ENCODE data around the gene MARK3. TPM values are rescaled to one million over a fixed set of nuclear protein-coding genes. Genes with fewer than 3 reads are reported as not detected.

MARK3 gene
- total RNA-seq, 1 donor from 2014 or later: 84.2 TPM

DNA sequence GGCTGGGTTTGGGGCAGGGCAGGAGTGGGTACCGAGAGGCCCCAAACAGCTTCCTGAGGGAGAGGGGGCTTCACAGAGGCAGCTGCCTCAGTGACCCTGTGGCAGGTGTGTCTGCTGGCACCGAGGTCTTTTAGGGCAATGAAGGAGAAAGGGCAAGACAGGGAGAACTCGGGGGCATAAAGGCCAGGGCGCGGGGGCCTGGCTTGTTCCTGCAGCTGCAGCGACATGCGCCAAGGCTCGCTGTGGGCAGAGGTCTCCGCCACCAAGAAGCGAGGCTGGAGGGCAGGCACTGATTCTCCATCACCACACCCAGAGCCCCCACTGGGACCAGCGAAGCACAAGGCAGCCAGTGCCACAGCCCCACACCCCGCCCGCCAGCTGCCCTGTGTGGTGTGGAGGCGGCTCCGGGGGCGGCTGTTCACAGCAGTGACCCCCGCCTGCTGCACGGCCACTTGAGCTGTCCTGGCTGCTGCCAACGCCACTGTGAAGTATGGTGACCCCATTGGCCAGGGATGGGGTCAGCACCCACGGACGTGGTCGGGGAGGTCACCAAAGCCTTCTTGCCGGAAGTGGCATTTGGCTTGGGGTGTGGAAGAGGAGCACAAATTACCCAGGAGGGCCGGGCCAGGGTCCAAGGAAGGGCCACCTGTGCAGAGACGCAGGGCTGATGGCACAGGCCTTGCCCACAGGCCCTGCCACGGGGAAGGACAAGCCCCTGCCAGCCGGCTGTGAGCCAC, 160.9 kb downstream of the MARK3 start:
- Mint-ChIP-seq H3K4me1 (ENCODE audit: unreplicated experiment) (peaks cover 32% of the 10 kb centered on the region), H3K27me3 (ENCODE audit: unreplicated experiment) (no peaks in the 10 kb centered on the region), H3K27ac (ENCODE audit: unreplicated experiment) (no peak overlapping the region), H3K36me3 (ENCODE audit: unreplicated experiment) (no peaks in the 10 kb centered on the region), H3K4me3 (ENCODE audit: unreplicated experiment) (no peak overlapping the region), H3K9me3 (ENCODE audit: unreplicated experiment) (no peaks in the 10 kb centered on the region)
- no peak for DNase-seq (ENCODE audit: extremely low spot score, unreplicated experiment)
- TF ChIP-seq, protein P1, sequence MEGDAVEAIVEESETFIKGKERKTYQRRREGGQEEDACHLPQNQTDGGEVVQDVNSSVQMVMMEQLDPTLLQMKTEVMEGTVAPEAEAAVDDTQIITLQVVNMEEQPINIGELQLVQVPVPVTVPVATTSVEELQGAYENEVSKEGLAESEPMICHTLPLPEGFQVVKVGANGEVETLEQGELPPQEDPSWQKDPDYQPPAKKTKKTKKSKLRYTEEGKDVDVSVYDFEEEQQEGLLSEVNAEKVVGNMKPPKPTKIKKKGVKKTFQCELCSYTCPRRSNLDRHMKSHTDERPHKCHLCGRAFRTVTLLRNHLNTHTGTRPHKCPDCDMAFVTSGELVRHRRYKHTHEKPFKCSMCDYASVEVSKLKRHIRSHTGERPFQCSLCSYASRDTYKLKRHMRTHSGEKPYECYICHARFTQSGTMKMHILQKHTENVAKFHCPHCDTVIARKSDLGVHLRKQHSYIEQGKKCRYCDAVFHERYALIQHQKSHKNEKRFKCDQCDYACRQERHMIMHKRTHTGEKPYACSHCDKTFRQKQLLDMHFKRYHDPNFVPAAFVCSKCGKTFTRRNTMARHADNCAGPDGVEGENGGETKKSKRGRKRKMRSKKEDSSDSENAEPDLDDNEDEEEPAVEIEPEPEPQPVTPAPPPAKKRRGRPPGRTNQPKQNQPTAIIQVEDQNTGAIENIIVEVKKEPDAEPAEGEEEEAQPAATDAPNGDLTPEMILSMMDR (IDR thresholded peaks at IDR 0.05): no peak

DNA sequence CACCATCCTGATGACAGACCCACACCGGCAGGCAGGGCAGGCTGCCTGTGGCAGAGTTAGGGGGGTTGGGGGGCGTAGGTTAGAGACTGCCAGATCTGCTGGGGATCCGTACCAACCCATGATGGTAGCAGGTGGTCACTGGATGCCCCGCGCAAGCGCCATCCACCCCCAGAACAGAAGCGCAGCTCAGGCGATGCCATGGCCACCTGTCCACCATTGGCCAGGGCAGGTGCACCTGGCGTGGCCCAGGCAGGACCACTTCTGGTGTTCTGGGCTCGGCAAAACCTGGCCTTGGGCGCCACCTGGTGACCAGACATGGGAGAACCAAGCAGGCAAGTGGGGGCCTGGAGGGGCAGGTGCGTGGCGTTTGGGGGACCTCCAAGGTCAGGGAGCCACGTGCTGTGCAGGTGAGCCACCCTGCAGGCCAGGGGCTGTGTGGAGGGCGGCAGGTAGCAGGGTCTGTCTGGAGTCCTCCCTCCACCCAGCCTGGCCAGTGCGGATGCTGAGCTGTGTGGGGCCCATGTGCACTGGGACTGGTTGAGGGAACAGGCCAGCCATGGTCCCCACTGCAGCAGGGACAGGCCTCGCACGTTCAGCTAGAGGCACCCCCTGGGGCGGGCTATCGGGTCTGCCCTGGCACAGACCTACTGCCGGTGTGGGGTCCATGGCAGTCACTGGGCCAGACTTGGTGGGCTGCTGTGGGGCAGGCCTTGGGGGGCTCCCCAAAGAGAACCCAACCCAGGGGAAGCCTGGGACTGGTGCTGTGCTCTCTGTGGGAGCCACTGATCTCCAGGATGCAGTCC, 161.6 kb downstream of the MARK3 start:
- DNase-seq (ENCODE audit: extremely low spot score, unreplicated experiment): no peak
- TF ChIP-seq, protein P1 (IDR thresholded peaks at IDR 0.05): peak; percentile 97
- Mint-ChIP-seq H3K27me3 (ENCODE audit: unreplicated experiment) (no peaks in the 10 kb centered on the region), H3K4me1 (ENCODE audit: unreplicated experiment) (peaks cover 30% of the 10 kb centered on the region), H3K27ac (ENCODE audit: unreplicated experiment) (no peak overlapping the region), H3K4me3 (ENCODE audit: unreplicated experiment) (no peak overlapping the region), H3K9me3 (ENCODE audit: unreplicated experiment) (no peaks in the 10 kb centered on the region), H3K36me3 (ENCODE audit: unreplicated experiment) (no peaks in the 10 kb centered on the region)

DNA sequence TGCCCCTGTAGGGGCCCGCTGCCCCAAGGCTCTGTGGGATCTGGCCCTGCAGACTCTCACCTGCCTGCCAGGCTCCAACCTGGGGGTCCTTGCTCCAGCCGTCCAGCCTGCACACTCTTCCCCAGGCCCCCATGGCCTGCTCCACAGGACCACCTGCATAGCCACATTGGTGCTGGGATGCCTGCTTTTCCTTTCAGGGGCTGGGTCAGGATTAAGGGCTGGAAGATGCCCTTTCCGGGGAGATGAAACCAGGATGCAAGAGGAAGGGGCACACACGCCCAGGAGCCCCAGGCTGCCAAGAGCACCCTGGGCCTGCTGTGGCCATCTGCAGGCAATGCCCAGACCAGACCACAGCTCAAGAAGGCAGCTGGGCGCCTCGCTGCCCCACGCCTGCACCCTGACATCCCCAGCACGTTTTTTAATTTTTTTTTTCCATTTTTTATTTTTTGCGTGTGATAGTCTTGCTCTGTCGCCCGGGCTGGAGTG, 162.3 kb downstream of the MARK3 start:
- no peaks in the 10 kb centered on the region for H3K27me3 Mint-ChIP-seq (ENCODE audit: unreplicated experiment)
- H3K27ac Mint-ChIP-seq (ENCODE audit: unreplicated experiment): no peak overlapping the region
- H3K4me1 Mint-ChIP-seq (ENCODE audit: unreplicated experiment): peaks cover 30% of the 10 kb centered on the region
- H3K36me3 Mint-ChIP-seq (ENCODE audit: unreplicated experiment): no peaks in the 10 kb centered on the region
- no peak for DNase-seq (ENCODE audit: extremely low spot score, unreplicated experiment)
- no peaks in the 10 kb centered on the region for H3K9me3 Mint-ChIP-seq (ENCODE audit: unreplicated experiment)
- TF ChIP-seq, protein P1 (IDR thresholded peaks at IDR 0.05): no peak
- H3K4me3 Mint-ChIP-seq (ENCODE audit: unreplicated experiment): no peak overlapping the region

DNA sequence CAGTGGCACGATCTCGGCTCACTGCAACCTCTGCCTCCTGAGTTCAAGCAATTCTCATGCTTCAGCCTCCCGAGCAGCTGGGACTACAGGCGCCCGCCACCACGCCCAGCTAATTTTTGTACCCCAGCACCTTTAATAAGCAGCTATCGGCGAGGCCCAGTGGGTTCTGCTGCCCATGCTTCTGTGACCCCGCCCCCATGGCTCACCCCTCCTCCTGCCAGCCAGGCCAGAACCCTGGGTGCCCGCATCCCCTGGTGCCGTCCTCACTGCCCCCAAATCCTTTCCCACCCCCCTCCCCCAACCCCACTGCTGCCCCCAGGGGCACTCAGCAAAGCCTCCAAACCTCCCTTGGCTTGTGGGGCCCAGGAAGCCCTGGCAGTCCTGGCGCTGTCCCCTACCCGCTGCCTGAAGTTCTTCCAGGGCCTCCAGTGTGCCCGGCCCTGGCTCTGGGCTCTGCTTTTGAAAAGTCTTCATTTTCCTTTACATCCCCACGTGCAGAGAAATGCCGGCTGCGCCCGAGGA, 162.8 kb downstream of the MARK3 start:
- H3K9me3 Mint-ChIP-seq (ENCODE audit: unreplicated experiment): no peaks in the 10 kb centered on the region
- no peak overlapping the region for H3K27ac Mint-ChIP-seq (ENCODE audit: unreplicated experiment)
- H3K36me3 Mint-ChIP-seq (ENCODE audit: unreplicated experiment): no peaks in the 10 kb centered on the region
- DNase-seq (ENCODE audit: extremely low spot score, unreplicated experiment): no peak
- peaks cover 30% of the 10 kb centered on the region for H3K4me1 Mint-ChIP-seq (ENCODE audit: unreplicated experiment)
- H3K4me3 Mint-ChIP-seq (ENCODE audit: unreplicated experiment): no peak overlapping the region
- H3K27me3 Mint-ChIP-seq (ENCODE audit: unreplicated experiment): no peaks in the 10 kb centered on the region
- TF ChIP-seq, protein P1 (IDR thresholded peaks at IDR 0.05): no peak

Measured in osteocyte (in vitro differentiated cells).